ENCODE results near the gene MOGAT3.

Gene MOGAT3, protein sequence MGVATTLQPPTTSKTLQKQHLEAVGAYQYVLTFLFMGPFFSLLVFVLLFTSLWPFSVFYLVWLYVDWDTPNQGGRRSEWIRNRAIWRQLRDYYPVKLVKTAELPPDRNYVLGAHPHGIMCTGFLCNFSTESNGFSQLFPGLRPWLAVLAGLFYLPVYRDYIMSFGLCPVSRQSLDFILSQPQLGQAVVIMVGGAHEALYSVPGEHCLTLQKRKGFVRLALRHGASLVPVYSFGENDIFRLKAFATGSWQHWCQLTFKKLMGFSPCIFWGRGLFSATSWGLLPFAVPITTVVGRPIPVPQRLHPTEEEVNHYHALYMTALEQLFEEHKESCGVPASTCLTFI

DNA sequence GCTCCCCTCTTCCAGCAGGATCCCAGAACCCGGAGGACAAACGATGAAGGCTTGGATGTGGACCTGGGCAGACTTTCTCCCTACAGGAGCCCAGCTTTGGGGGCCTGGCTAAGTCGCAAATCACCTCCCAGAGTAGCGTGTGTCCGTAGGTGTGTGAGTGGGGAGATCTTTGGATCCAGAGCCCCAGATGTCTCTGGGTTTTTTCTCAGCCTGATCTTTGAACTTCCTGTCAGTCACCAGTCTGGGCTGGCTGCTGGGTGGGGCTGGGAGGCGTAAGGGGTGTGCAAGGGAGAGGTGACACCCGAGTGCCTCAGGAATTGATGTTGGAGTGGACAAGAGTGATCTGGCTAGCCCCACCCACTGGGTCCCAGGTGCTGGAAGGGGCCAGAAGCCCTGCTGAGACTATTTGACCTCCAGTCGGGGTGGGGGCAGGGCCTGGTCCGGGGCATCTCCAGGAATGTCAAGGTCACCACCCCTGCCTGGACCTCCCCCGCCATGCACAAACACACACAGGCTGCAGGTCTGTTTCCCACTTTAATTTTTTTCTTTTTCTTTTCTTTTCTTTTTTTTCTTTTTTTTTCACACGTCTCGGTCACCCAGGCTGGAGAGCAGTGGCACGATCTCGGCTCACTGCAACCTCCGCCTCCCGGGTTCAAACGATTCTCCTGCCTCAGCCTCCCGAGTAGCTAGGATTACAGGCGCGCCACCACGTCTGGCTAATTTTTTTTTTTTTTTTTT is at the start of gene MOGAT3:
Gene MOGAT3 (minus strand): TSS at position 175 of the 738 bp plus-strand sequence. CDS start 182 bp downstream, outside the sequence.
- no peak for DNase-seq (ENCODE audit: low read depth in 2 of 2)

DNA sequence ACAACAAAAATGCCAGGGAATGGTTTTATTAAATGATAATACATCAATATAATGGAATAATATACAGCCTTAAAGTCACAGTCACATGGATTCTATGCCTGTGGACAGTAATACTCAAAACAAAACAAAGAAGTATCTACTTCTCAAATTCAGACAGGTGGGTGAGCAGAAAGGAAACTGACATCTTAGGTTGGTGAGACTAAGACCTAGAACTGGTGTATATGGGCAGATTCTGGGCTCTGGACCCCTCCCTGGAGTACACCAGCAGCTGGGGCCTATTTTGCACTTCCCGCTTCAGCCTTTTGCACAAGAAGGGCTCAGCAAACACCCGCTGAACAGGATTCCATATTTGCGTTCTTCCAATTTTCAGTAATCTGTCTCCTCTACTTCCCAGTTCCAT is 49.5 kb upstream of the MOGAT3 start:
- no peak for DNase-seq (ENCODE audit: low read depth in 2 of 2)

DNA sequence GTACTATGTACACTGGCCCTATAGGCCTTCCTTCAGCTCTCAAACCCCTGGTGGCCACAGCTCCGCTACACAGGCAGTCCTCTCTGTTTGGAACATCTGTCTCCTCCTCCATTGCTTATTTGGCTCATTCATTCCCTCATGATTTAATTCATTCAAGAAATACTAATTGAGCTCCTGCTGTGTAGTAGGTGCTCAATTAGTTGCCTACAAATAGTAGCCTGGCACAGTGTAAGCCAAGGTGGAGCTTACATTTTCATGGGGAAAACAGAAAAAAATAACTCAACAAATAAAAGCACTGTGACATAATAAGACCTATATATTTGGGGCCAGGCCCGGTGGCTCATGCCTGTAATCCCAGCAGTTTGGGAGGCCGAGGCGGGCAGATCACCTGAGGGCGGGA is 47.4 kb upstream of the MOGAT3 start:
- no peak for DNase-seq (ENCODE audit: low read depth in 2 of 2)

DNA sequence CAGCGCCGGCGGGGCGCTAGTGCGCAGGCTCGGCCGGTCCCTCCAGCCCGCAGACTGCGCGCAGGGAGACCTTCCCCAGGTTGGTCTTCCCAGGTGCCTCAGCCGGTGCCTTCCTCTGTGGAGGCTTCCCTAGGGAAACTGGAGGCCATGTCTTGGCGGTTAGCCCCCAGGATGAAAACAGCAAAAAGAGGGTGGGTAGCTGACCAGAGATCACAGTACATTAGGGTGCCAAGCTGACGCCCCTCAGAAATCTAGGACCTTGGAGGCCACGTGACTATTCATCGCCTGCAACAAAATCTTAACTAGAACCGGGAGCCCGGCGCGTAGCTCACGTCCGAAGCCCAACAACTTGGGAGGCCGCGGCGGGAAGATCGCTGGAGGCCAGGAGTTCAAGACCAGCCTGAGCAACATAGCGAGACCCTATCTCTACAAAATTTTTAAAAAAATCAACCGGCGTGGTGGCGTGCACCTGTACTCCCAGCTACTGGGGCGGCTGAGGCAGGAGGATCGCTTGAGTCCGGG is 44.4 kb upstream of the MOGAT3 start:
- no peak for DNase-seq (ENCODE audit: low read depth in 2 of 2)

DNA sequence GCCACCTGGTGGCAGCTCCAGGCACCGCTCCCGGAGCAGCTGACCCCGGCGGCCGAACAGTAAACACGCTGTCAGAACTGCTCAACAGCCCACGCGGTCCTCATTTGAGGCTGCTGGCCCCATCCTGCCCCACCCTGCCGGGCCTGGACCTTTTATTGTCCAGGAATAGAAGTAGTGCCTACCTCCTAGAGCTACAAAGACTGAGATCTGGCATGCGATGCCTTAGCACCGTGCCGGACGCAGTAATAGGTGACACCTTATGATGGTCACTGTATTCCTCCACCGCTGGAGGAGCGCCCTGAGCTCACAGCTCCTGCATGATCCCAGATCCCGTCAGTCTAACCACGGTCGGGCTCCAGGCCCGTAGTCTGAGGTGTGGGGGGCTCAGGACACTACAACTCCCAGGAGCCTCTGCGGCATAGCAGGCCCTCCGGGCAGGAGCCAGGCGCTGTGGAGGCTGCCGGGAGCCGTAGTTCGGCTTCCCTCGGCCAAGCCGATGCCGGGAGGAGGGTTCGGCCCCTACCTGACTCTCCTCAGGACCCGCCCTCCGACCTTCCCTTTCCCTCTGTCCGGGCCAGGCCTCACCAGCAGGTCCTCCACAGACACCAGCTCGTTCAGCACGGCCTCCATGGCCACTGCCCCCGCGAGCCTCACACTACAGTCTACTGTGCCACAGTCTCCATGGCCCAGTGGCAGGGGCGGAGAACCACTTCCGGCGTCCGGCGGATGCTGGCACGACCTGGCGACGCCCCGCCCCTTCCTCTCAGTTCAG is 43.7 kb upstream of the MOGAT3 start, which contains the start of gene FIS1:
Gene FIS1 (minus strand): TSS at position 707 of the 772 bp plus-strand sequence. CDS start 77 bp downstream, at position 630.
- DNase-seq (ENCODE audit: low read depth in 2 of 2), result peak; percentile 78 to 86

DNA sequence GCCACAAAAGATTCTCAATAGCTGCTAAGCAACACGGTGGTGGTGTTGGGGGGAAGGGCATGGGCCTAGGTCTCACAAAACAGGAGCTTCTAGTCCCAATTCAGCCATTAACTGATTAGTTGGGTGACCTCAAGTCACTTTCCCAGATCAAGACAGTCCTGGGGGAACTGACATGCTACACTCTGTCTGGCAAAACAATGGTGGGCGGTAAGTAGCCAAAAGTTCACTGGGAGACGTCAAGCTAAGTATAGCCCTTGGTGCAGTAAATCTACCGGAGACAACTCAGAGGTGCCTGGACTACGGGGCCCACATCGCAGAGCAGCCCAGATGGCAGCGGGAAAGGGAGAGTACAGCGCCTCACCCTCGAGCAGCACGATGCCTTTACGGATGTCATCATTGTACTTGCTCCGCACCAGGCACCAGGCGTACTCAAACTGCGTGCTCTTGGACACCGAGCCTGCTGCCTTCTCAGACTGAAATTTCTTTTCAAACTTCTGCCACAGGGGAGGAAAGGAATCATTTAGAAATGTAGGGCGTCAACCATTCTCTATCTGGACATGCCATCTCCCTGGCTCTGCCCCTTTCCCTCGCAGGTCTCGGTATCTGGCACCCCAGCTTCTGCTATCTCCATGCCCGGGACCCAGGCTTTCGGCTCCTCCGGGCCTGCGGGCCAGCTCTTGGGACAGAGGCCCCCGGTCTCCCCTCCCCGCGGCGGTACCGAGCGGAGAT is 43.0 kb upstream of the MOGAT3 start:
- no peak for DNase-seq (ENCODE audit: low read depth in 2 of 2)

DNA sequence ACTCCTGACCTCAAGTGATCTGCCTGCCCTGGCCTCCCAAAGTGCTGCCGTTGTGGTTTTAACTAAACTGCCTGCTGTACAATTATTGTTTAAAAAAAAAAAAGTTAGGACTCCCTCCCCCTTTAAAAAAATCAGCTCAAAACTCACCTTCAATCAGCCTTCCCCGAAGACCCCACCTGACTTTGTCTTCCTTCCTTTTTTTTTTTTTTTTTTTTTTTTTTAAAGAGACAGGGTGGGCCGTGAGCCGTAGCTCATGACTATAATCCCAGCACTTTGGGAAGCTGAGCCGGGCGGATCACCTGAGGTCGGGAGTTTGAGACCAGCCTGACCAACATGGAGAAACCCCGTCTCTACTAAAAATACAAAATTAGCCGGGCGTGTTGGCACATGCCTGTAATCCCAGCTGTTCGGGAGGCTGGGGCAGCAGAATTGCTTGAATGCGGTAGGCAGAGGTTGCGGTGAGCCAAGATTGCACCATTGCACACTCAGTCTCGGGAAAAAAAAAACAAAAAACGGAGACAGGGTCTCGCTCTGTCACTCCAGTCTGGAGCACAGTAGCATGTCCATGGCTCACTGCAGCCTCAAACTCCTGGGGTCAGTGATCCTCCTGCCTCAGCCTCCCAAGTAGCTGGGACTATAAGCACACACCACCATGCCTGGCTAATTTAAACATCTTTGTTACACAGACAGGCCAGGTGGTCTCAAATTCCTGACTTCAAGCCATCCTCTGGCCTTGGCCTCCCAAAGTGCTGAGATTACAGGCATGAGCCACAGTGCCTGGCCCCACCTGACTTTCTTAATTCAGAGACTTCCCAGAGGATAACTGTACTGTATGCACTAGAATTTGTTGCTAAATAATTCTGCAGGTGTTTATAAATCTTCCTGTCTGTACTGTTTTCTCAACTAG is 40.9 kb upstream of the MOGAT3 start:
- no peak for DNase-seq (ENCODE audit: low read depth in 2 of 2)

DNA sequence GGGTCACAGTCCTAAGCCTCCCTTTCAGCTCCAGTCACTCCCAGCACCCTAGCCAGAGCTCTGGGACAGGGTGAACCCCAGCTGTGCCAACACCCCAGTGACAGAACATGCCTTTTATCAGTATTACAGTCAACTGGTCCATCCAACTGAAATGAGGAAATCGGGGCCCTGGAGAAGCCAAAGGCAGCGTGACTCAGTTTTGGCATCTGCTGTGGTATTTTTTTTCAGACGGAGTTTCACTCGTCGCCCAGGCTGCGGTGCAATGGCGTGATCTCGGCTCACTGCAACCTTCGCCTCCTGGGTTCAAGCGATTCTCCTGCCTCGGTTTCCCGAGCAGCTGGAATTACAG is 40.2 kb upstream of the MOGAT3 start:
- DNase-seq (ENCODE audit: low read depth in 2 of 2), result no peak

DNA sequence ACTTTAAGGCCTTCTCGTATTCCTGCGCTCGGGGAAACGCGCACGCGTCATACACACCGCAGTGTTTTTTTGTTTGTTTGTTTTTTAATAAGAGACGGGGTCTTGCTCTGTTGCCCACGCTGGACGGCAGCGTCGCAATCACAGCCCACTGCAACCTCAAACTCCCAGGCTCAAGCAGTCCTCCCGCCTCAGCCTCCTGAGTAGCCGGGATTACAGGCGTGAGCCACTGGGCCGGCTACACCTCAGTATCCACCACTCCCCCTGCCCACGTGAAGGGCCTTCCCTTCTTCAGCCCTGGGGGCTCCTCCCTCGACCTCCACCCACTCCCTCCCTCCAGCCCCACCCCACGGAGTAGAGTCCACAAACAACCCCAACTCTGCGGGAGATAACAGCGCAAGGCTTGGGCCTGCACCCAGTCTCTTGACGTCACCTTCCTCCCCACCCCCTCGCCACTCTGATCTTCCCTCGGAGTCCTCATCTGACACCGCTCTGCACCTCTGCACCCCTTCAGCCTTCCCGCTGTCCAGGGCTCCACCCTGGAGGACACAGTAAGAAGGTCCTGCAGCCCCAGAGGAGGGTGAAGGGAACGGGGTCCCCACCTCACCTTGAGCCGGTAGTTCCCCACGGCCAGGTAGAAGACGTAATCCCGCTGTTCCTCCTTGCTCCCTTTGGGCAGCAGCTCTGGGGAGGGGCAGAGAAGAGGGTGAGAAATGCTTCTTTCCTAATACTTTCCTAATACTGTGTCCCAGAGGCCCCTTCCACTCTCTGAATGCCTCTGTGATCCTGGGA is 39.6 kb upstream of the MOGAT3 start:
- no peak for DNase-seq (ENCODE audit: low read depth in 2 of 2)

DNA sequence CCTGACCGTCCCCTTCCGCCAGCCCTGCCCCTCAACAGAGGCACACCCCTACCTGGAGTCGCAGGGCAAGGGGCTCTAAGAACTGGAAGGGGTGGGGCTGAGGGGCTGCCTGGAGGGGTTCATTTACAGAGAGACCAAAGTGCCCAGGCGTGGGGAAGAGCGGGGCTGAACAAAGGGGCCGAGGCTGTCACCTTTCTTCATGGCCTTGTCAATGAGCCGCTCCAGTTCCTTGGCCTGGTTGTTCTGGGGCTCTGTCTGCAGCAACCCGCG is 39.0 kb upstream of the MOGAT3 start:
- DNase-seq (ENCODE audit: low read depth in 2 of 2), result no peak

DNA sequence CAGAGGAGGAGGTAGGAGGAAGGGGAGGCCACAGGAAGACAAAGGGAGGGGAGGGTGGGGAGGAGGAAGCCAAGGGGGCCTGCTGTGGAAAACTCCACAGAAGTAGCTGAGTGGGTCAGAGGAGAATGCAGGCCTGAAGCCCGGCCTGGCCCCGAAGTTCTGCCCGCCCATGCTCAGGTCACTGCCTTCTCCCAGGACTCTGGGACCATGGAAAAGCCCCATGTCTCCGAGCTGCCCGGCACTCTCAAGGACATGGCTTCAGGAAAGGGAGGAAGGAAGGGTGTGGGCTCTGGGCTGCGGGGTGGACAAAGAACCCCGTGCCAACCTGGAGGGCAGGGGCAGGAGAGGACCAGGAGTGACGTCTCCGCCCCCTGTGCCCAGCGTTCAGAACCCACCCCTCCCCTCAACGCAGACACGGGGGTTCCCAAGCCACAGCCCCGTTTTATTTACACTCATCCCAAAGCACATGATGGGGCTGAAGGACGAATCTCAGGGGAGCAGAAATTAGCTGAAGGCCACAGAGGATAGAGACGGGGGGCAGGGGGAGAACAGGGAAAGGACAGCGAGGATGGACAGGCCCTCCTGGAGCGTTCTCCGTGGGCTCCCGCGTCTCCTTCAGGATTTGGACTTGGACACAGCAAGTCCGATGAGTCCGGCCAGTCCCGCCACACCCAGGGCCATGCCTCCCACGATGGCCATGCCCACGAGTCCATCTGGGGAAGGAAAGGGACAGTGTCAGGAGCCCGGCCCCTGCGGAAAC is 38.5 kb upstream of the MOGAT3 start:
- no peak for DNase-seq (ENCODE audit: low read depth in 2 of 2)

DNA sequence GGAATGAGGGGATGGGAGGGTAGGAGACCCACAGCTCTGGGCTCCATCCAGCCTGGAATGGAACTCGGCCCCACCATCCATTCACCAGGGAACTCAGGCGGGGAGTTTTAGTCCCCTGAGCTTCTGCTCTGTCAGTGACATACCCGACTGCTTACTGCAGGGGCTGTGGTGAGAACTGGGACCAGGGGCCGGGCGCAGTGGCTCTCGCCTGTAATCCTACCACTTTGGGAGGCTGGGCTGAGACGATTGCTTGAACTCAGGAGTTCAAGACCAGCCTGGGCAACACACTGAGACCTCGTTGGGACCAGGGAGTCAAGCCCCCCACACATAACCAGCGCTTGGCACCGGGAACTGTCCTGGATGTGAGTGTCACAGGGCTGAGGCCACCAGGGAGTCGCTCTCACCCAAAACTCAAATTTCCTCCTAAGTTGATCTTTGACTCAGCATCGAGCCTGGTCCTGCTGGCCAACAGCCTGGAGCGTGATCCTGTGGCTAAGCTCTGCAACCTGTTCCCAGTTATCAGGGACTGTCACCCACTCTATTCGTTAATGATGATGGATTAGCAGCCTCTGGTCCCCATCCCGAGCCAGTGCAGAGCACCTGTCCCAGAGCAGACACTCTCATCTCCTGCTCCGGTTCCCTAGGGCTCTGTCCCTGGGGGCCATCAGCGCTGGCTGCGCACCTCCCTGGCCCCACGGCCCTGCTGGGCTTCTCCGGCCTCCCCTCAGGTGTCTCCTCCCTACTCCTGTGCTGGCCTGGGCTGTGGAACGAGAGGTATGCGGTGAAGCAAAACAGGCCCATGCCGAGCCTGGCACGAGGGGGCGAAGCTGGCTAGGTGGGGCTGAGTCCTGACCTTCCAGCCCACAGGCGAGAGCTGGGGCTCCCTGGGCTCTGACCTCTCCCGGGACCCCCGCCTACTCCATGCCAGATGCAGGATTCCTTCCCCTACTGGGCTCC is 37.7 kb upstream of the MOGAT3 start:
- DNase-seq (ENCODE audit: low read depth in 2 of 2), result no peak

DNA sequence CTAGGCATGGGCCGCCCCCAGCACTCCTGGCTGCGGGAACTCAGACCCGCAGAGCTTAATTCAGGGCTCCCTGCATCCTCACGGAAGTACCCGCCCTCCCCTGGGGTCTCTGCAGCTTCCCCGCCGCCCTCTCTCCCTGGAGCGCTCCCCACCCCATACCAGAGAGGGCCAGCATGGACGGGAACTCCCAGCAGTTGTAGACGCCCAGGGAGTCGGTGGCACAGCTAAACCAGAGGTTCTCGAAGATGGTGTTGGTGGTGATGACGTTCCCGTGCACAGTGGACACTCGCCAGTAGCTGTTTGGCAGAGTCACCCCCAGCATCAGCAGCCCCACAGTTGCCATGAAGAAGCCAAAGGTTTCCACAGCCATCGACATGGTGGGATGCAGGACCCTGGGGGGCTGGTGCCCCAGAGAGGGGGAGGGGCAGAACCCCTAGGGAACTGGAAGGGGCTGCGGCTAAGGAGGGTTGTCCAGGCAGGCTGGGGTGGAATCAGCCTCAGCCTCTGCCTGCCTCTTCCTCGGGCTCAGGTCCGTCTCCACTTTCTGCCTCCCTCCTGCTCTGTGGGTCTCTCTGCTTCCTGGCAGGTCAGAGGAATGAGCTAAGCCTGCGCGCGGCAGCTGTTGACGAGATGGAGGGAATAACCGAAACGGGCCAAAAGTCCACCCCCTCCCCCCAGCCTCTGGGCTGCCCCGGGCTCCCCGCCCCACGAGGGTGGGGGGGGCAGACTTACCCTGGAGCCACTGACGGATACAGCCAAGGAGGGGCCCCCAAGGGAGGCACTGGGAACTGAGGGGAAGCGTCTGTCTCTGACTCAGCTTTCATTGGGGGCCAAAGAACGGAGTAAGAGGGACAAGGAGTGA is 36.6 kb upstream of the MOGAT3 start, which contains the start of gene CLDN15:
Gene CLDN15 (minus strand): TSS at position 597 of the 862 bp plus-strand sequence. CDS start 221 bp downstream, at position 376.
- DNase-seq (ENCODE audit: low read depth in 2 of 2), result no peak

DNA sequence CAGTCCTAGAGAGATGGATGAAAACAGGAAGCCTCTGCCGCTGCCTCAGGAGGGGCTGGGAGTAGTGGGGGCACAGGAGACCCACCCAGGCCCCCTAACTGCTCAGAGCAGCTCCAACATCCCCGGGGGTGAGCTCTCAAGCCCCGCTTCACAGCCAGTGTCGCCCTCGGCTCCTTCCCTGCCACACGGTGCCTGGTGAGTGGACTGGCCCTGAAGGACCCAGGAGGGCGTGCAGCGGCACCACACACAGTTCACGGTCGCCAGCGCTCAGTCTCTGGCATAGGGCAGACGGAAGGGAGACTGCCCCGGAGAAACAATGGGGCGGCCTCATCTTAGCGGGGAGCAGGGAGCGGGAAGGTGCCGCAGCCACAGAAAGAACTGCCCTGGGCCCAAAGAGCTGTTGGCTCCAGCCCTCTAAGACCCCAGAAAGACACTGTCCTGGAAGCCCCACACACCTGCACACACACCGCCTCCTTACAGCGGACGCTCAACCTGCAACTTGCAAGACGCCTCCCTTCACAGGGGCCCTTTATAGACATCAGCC is 35.5 kb upstream of the MOGAT3 start:
- no peak for DNase-seq (ENCODE audit: low read depth in 2 of 2)

DNA sequence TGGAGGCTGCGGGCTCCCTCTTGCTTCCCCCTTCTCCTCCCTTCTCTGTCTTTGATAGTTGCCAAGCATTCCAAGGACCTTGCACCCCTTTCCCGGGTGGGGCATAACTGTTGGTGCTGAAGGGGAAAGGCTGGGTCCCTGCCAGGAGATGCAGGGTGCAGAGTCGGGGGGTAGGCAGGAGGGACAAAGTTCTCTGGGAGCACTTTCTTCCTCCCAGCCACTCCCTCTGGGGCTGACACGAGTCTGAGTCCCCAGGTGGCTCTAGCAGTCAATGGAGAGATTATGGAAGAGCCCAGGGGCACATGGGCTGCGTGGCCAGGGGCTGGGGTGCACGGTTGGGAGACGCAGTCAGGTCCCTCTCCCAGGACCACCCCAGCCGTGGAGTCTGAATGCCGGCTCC is 34.7 kb upstream of the MOGAT3 start:
- DNase-seq (ENCODE audit: low read depth in 2 of 2), result no peak

DNA sequence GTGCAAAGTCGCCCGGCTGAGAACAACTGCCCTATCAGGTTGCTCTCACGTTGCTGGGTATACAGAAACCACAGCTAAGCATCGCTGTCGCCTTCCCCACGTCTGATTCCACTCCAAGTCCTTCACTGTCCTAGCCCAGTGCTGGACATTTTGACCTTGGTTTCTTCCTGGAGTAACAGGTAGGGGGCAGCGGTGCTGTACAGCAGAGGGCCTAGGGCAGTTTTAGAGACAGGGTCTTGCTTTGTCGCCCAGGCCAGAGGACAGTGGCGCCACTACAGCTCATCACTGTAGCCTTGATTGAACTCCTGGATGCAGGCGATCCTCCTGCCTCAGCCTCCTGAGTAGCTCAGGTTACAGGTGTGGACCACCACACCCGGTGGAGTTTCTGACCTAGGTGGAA is 34.2 kb upstream of the MOGAT3 start:
- DNase-seq (ENCODE audit: low read depth in 2 of 2), result no peak

DNA sequence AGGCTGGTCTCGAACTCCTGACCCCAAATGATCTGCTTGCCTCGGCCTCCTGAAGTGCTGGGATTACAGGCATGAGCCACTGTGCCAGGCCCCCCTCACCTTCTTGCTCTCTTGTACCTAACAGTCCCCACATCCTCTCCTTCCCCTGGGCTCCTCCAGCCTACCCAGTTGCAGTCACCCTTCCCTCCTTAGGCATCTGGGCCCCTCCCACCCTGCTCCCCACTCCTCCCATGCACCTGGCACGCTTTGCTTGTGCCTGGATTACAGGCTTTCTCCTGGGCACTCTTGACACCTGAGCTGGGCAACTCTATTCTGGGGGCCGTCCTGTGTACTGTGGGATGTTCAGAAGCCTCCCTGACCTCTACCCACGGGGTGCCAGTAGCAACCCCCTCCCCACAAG is 33.8 kb upstream of the MOGAT3 start:
- no peak for DNase-seq (ENCODE audit: low read depth in 2 of 2)
